GM23338 (cell line): ENCODE measurements around the gene MFRP.

ENCODE experiments used
- CREB1 ChIP-seq: fragments of 250-450 bp; sonication (Bioruptor Pico); IDR thresholded peaks from 2 replicates; pipeline ENCODE4 v1.5.0; 2020; ENCODE audit warnings: low read depth, mild to moderate bottlenecking, moderate library complexity
- CTCF ChIP-seq, 2 experiments: fragments of 200-600 bp in 1 of 2; sonication (generic) in 1 of 2; conservative IDR thresholded peaks; 2 replicates each; pipeline versions ENCODE4 v1.5.1 to v1.6.1; 2016 to 2017; ENCODE audit warnings: antibody characterized with exemption in 2 of 2, low read depth in 2 of 2, mild to moderate bottlenecking in 2 of 2, moderate library complexity in 1 of 2
- EZH2 ChIP-seq: fragments of 200-600 bp; sonication (generic); IDR thresholded peaks from one replicate; pipeline ENCODE4 v1.8.0; 2017; ENCODE audit warnings: antibody characterized with exemption, mild to moderate bottlenecking, low read depth; ENCODE audit not compliant: unreplicated experiment
- EZH2phosphoT487 ChIP-seq: fragments of 200-600 bp; sonication (generic); IDR thresholded peaks from one replicate; pipeline ENCODE4 v1.8.1; 2018; ENCODE audit warnings: antibody characterized with exemption; ENCODE audit not compliant: unreplicated experiment
- JUNB ChIP-seq: IDR thresholded peaks from one replicate; pipeline ENCODE4 v1.6.1; 2016; ENCODE audit warnings: antibody characterized with exemption; ENCODE audit not compliant: unreplicated experiment
- NANOG ChIP-seq: IDR thresholded peaks from 2 replicates; pipeline ENCODE4 v1.6.1; 2016; ENCODE audit warnings: antibody characterized with exemption, borderline replicate concordance
- POLR2AphosphoS5 ChIP-seq: IDR thresholded peaks from 2 replicates; pipeline ENCODE4 v1.6.1; 2016; ENCODE audit warnings: antibody characterized with exemption, low read depth
- REST ChIP-seq: IDR thresholded peaks from one replicate; pipeline ENCODE4 v1.6.1; 2018; ENCODE audit warnings: antibody characterized with exemption; ENCODE audit not compliant: unreplicated experiment
- ZNF331 ChIP-seq: fragments of 250-450 bp; sonication (Bioruptor Pico); IDR thresholded peaks from 2 replicates; pipeline ENCODE4 v1.5.0; 2020; ENCODE audit warnings: low read depth, mild to moderate bottlenecking, moderate library complexity

- TF ChIP-seq EZH2 (no peak), CTCF (conservative IDR thresholded peaks at IDR 0.05; ENCODE audit: low read depth in 2 of 2) (no peak), POLR2AphosphoS5 (no peak), ZNF331 (CRISPR knock-in tag) (no peak), REST (no peak), JUNB (no peak), EZH2phosphoT487 (no peak), NANOG (no peak), CREB1 (CRISPR knock-in tag) (no peak)
Observed at GRCh38 chr11:119338965-119339588, 7.4 kb downstream of the MFRP start.
